HTR-8/SVneo (cell line): ENCODE results near the gene DCDC2B.

Experiments
- DNase-seq: peaks from one replicate; pipeline ENCODE4 v3.0.0; 2011; ENCODE audit warnings: low spot score, mixed read lengths; ENCODE audit not compliant: insufficient read length
- FAIRE-seq: peaks from 2 replicates; lab custom pipeline; 2011; peaks lifted over from hg19 to GRCh38; lab: Jason Lieb, UNC

DCDC2B gene

GRCh38 chr1:32195972-32196823 lies 12.7 kb upstream of the DCDC2B start:
- FAIRE-seq, result no peak
- DNase-seq, result no peak

GRCh38 chr1:32197074-32197473 lies 11.8 kb upstream of the DCDC2B start:
- FAIRE-seq (no peak), DNase-seq (no peak)

GRCh38 chr1:32197837-32198236 lies 11.1 kb upstream of the DCDC2B start:
- FAIRE-seq, result no peak
- DNase-seq, result no peak

- no peak for FAIRE-seq
- no peak for DNase-seq
Measured at GRCh38 chr1:32198237-32199042, 10.4 kb upstream of the DCDC2B start.

GRCh38 chr1:32199043-32199716 lies 9.7 kb upstream of the DCDC2B start:
- no peak for DNase-seq
- no peak for FAIRE-seq

- no peak for DNase-seq
- FAIRE-seq, result no peak
Measured at GRCh38 chr1:32199717-32200072, 9.2 kb upstream of the DCDC2B start.

- FAIRE-seq, result peak; percentile 23
- DNase-seq, result peak; percentile 71
Measured at GRCh38 chr1:32200226-32201010, 8.5 kb upstream of the DCDC2B start, which contains the start of gene CCDC28B. CCDC28B (plus strand) TSS chr1:32200595; CDS start chr1:32201936, 1,341 bp downstream.

- peak; percentile 46 for DNase-seq
- no peak for FAIRE-seq
Measured at GRCh38 chr1:32201011-32201855, 7.7 kb upstream of the DCDC2B start.

- DNase-seq (no peak), FAIRE-seq (no peak)
Measured at GRCh38 chr1:32204943-32205361, 3.9 kb upstream of the DCDC2B start.

- peak; percentile 86 for FAIRE-seq
- DNase-seq, result peak; percentile 82
Measured at GRCh38 chr1:32205401-32206370, 3.2 kb upstream of the DCDC2B start, which contains the start of gene IQCC. IQCC (plus strand) TSS chr1:32205671; CDS start chr1:32205682, 11 bp downstream.

GRCh38 chr1:32208469-32208868 lies 420 bp upstream of the DCDC2B start:
- FAIRE-seq (no peak), DNase-seq (no peak)

- DNase-seq (peak; percentile 63), FAIRE-seq (no peak)
Measured at GRCh38 chr1:32215629-32216480, 7.0 kb downstream of the DCDC2B start.

- no peak for FAIRE-seq
- no peak for DNase-seq
Measured at GRCh38 chr1:32216566-32216965, 7.7 kb downstream of the DCDC2B start.

- no peak for DNase-seq
- FAIRE-seq, result no peak
Measured at GRCh38 chr1:32219022-32219421, 10.1 kb downstream of the DCDC2B start.

GRCh38 chr1:32220746-32221580 lies 12.1 kb downstream of the DCDC2B start:
- DNase-seq (no peak), FAIRE-seq (no peak)

GRCh38 chr1:32221581-32221979 lies 12.7 kb downstream of the DCDC2B start:
- no peak for DNase-seq
- no peak for FAIRE-seq
